Bronchial epithelial cell (primary cell): ENCODE measurements around the gene LUZP1. TPM values are rescaled to one million over a fixed set of nuclear protein-coding genes. Genes with fewer than 3 reads are reported as not detected.

ENCODE experiments used
- DNase-seq: peaks from one replicate; pipeline ENCODE4 v3.0.0-alpha.2; 2010; ENCODE audit warnings: low read depth
- FAIRE-seq: peaks from 2 replicates; lab custom pipeline; 2011; peaks lifted over from hg19 to GRCh38; lab: Jason Lieb, UNC
- H3K27me3 ChIP-seq: 2 replicates; pipeline ENCODE4 v1.5.1; 2011; ENCODE audit warnings: low read length; ENCODE audit not compliant: control insufficient read depth, insufficient read depth
- H3K36me3 ChIP-seq: 2 replicates; pipeline ENCODE4 v1.5.1; 2011; ENCODE audit warnings: low read length; ENCODE audit not compliant: control insufficient read depth, insufficient read depth
- H3K4me3 ChIP-seq: 2 replicates; pipeline ENCODE4 v1.5.1; 2011; ENCODE audit warnings: mild to moderate bottlenecking, low read depth, low read length, control low read depth
- total RNA-seq: library from RNA; depleted of rRNA; stranded (reverse); fragments of >200 nt; gene quantifications from 2 replicates; pipeline ENCODE4 v1.2.1, GENCODE V29; 2014
- TF ChIP-seq, protein P1 (sequence below): IDR thresholded peaks from 2 replicates; pipeline ENCODE4 v1.5.1; 2011; ENCODE audit warnings: mild to moderate bottlenecking, moderate library complexity, low read length, control low read depth, inconsistent platforms; ENCODE audit not compliant: insufficient read depth, severe bottlenecking

LUZP1 gene
- total RNA-seq, 1 donor from 2014 or later, result 17.6 TPM

GRCh38 chr1:23140940-23141596 lies 27.6 kb downstream of the LUZP1 start:
- TF ChIP-seq, protein P1, sequence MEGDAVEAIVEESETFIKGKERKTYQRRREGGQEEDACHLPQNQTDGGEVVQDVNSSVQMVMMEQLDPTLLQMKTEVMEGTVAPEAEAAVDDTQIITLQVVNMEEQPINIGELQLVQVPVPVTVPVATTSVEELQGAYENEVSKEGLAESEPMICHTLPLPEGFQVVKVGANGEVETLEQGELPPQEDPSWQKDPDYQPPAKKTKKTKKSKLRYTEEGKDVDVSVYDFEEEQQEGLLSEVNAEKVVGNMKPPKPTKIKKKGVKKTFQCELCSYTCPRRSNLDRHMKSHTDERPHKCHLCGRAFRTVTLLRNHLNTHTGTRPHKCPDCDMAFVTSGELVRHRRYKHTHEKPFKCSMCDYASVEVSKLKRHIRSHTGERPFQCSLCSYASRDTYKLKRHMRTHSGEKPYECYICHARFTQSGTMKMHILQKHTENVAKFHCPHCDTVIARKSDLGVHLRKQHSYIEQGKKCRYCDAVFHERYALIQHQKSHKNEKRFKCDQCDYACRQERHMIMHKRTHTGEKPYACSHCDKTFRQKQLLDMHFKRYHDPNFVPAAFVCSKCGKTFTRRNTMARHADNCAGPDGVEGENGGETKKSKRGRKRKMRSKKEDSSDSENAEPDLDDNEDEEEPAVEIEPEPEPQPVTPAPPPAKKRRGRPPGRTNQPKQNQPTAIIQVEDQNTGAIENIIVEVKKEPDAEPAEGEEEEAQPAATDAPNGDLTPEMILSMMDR, result no peak
- DNase-seq (no peak), FAIRE-seq (no peak)
- Histone ChIP-seq H3K36me3 (peaks cover 6% of the 10 kb centered on the region), H3K27me3 (no peaks in the 10 kb centered on the region), H3K4me3 (no peak overlapping the region)

GRCh38 chr1:23135268-23135667 lies 33.4 kb downstream of the LUZP1 start:
- no peak for FAIRE-seq
- TF ChIP-seq, protein P1, result no peak

DNA sequence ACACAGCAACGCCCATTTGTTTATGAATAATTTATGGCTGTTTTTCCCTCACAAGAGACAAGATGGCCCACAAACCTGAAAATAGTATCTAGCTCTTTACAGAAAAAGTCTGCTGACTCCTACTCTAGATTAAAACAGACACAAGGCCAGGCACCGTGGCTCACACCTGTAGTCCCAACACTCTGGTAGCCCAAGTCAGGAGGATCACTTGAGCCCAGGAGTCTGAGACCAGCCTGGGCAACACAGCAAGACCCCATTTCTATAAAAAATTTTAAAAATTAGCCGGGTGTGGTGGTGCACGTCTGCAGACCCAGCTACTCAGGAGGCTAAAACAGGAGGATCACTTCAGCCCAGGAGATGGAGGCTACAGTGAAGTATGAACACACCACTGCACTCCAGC lies 34.6 kb downstream of the LUZP1 start:
- no peak for FAIRE-seq
- TF ChIP-seq, protein P1, result no peak
- Histone ChIP-seq H3K27me3 (no peaks in the 10 kb centered on the region), H3K36me3 (no peaks in the 10 kb centered on the region), H3K4me3 (no peak overlapping the region)
- DNase-seq, result no peak

More at GRCh38 chr1:23135268-23135667, 33.4 kb downstream of the LUZP1 start:
- no peaks in the 10 kb centered on the region for H3K27me3 ChIP-seq
- no peak for DNase-seq
- no peak overlapping the region for H3K4me3 ChIP-seq
- H3K36me3 ChIP-seq, result no peaks in the 10 kb centered on the region

- TF ChIP-seq, protein P1, result no peak
- H3K27me3 ChIP-seq, result no peaks in the 10 kb centered on the region
- DNase-seq (no peak), FAIRE-seq (no peak)
- no peak overlapping the region for H3K4me3 ChIP-seq
- H3K36me3 ChIP-seq, result no peaks in the 10 kb centered on the region
Measured at GRCh38 chr1:23133587-23133986, 35.1 kb downstream of the LUZP1 start.

DNA sequence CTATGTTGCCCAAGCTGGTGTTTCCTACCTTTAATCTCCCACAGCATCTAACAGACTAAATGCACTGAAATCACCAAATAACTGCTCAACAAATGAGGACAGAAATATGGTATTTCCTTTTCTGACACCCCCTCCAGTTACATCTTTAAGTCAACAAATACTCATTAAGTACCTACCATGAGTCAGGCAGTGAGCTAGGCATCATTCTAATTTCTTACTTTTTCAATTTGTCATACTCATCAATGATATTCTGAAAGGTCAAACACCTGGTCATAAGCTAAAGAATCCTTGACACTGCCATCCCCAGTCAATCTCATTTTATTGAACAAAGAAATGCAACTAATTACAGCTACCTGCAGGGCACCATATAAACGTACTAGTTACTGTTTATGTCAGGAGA lies 36.6 kb downstream of the LUZP1 start:
- TF ChIP-seq, protein P1, result no peak
- FAIRE-seq, result no peak
- Histone ChIP-seq H3K27me3 (no peaks in the 10 kb centered on the region), H3K4me3 (no peak overlapping the region), H3K36me3 (no peaks in the 10 kb centered on the region)
- DNase-seq, result peak; percentile 90

DNA sequence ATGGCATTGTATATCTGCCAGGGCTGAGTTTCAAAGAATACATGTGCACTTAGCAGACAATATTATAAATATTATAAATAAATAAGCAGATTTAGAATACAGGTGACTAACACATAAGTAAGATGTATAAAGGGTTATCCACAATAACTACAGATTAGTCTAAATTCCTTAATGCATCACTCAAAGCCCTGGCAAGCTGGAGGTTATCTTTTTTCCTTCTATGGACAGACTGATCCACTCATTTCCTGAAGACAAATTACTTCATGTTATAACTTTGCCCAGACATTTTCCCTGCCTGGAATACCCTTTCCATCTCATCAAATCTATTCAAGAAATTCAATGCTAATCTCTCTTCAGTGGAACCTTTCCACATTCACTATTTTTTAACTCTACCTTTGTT lies 38.8 kb downstream of the LUZP1 start:
- FAIRE-seq (no peak), DNase-seq (peak; percentile 87)
- H3K36me3 ChIP-seq, result no peaks in the 10 kb centered on the region
- TF ChIP-seq, protein P1, result no peak
- H3K4me3 ChIP-seq, result no peak overlapping the region
- H3K27me3 ChIP-seq, result no peaks in the 10 kb centered on the region
